NCI-H187 (cell line): Measurements from ENCODE around the gene ZBED4.

Experiments used
- DNase-seq, 2 experiments: peaks; one replicate each; lab custom pipeline; 2025; lab: John Stamatoyannopoulos, UW

Gene ZBED4

GRCh38 chr22:49922484-49922883 is 68.8 kb downstream of the ZBED4 start:
- DNase-seq, result no peak

GRCh38 chr22:49922926-49923325 is 69.3 kb downstream of the ZBED4 start:
- DNase-seq, result no peak

GRCh38 chr22:49923445-49923844 is 69.8 kb downstream of the ZBED4 start:
- DNase-seq, result no peak

GRCh38 chr22:49924113-49924833 is 70.6 kb downstream of the ZBED4 start:
- DNase-seq, result no peak

- DNase-seq, result no peak
Observed at GRCh38 chr22:49925525-49926128, 72.0 kb downstream of the ZBED4 start.

- no peak for DNase-seq
Observed at GRCh38 chr22:49926916-49927315, 73.3 kb downstream of the ZBED4 start.

GRCh38 chr22:49927483-49928184 is 74.0 kb downstream of the ZBED4 start:
- DNase-seq, result no peak

GRCh38 chr22:49928185-49928495 is 74.5 kb downstream of the ZBED4 start:
- no peak for DNase-seq

GRCh38 chr22:49928555-49929210 is 75.0 kb downstream of the ZBED4 start:
- DNase-seq, result no peak

GRCh38 chr22:49929211-49929979 is 75.8 kb downstream of the ZBED4 start:
- DNase-seq, result no peak

GRCh38 chr22:49929994-49930575 is 76.4 kb downstream of the ZBED4 start:
- DNase-seq, result no peak

- no peak for DNase-seq
Observed at GRCh38 chr22:49930596-49931412, 77.2 kb downstream of the ZBED4 start.

- no peak for DNase-seq
Observed at GRCh38 chr22:49933236-49934159, 79.9 kb downstream of the ZBED4 start.

GRCh38 chr22:49934160-49934890 is 80.7 kb downstream of the ZBED4 start:
- no peak for DNase-seq

GRCh38 chr22:49934891-49935557 is 81.4 kb downstream of the ZBED4 start:
- no peak for DNase-seq

GRCh38 chr22:49935561-49935960 is 81.9 kb downstream of the ZBED4 start:
- DNase-seq, result no peak

GRCh38 chr22:49936018-49936972 is 82.7 kb downstream of the ZBED4 start:
- no peak for DNase-seq
